GM12873 (cell line): Measurements from ENCODE around the gene RHOBTB3.

ENCODE experiments used
- CTCF ChIP-seq: IDR thresholded peaks from 2 replicates; pipeline ENCODE4 v1.5.1; 2012; ENCODE audit warnings: low read depth, mild to moderate bottlenecking, moderate library complexity, low read length, control low read depth; ENCODE audit not compliant: insufficient read depth; ENCODE audit errors: missing control alignments

Gene RHOBTB3

GRCh38 chr5:95794070-95794516, 63.0 kb downstream of the RHOBTB3 start:
- TF ChIP-seq CTCF, result no peak

DNA sequence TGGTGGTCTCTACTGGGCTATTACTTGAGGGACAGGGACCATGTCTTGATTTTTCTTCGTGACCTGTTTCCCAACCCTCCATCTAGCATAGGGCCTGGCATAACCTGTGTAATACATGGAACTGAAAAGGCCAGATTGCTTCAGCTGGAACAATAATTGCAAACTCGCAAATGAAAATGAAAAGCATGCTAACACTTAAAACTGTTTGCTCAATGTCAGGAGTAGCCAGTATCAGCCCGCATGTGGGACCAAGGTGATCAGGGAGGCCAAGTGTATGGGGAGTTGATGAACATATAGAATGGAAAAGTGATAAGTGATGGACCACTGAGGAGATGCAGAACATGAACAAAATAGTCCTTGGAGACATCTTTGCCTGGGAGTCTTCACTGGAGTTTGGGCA, 66.2 kb downstream of the RHOBTB3 start:
- TF ChIP-seq CTCF, result no peak

DNA sequence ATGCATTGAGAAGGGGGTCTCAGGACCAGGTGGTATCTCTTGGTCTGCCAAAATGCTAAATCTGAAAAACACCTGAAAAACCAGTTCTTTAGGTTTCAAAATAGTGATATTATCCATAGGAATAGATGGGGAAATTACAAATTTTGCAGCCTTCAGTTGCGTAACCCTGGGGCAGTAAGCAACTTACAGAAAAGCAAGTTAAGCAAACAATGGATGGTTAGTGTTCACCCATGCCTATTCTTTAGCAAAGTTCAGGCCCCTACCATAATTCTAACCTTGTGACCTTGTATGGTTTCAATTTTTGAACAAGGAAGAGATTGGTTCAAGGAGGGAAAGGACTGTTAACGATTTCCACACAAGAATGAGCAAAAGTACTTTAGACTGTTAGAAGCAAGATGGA, 66.9 kb downstream of the RHOBTB3 start:
- TF ChIP-seq CTCF, result no peak

DNA sequence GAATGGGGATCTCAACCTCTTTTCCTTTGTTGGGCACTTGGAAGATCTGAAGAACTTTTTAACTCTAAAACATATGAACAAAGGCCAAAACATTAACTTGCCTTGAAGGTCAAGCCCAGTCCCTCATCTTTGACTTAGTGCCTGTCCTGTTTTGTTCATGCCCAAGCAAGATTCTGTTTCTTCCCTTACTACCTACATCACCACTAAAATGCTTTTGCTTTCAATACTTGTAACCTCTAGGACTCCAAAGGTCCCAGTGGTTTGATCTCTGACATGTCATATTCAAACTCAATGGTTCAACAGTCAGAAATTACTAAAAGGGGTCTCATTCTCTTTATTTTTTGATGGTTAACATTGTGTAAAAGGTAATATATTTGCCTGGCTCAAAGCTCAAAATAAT, 67.4 kb downstream of the RHOBTB3 start:
- TF ChIP-seq CTCF, result no peak

GRCh38 chr5:95799191-95799835, 68.2 kb downstream of the RHOBTB3 start:
- no peak for TF ChIP-seq CTCF

- no peak for TF ChIP-seq CTCF
Measured at GRCh38 chr5:95800553-95800952, 69.4 kb downstream of the RHOBTB3 start.

DNA sequence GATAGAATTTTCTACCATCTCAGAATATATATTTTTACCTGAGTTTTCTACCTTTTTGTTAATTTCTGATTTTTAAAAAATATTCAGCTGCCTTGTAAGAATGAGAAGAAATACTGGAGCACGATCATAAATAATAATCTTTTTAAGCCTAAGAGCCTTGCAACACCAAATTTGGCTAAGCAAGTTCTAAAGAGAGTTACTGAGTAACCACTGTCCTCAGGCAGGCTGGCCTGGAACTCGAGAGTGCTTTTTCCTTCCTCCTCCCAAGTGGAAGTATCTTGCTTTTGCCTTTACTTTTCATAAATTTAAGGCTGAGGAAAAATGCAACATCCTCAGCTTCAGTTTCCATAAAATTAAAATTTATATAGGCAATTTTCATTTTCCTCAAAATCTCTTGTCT, 70.4 kb downstream of the RHOBTB3 start:
- TF ChIP-seq CTCF, result no peak
